HG03064 (cell line): ENCODE data around the gene RECQL5.

Experiments
- ATAC-seq: cut with Tn5 transposase; IDR thresholded peaks from one replicate; pipeline ENCODE4 v1.9.1; 2021; ENCODE audit warnings: low read depth; ENCODE audit not compliant: unreplicated experiment

RECQL5 gene

GRCh38 chr17:75635610-75636202 is 31.2 kb downstream of the RECQL5 start:
- no peak for ATAC-seq

DNA sequence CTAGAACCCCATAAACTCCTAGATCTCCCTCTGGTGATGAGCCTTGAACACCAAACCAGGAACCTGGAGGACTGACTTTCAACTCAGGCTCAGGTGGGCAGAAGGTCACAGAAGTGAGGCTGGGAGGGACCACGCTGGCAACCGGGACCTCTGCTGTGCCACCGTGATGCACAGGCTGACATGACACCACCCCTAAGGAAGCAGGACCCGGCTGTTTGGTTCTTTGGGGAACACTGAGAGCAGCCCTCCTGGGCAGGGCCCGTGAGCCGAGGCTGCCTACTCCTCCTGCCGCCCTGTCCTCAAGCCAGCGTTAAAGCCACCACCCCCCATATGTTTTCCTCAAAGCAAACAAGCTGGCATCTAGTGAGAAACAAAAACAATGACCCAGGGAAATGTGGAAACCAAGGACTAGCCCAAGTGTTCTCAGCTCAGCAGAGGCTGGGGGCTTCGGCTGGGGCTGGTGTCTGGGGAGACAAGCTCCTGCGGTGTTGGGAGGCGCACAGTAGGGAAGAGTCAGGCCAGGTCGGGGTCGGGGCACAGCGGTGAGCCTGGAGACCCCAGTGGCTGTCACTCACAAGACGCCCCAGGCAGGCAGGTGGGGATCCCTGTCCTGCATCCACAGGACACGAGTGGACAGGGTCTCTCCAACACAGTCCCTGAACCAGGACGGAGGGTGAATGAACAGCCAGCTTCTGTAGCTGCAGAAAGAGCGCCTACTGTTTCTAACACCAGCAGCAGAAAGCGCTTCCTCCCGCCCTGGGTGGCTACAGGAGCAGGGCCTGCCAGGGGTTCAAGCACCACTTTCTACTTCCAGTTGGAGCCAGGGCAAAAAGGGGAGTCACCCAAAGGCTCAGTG is 32.0 kb downstream of the RECQL5 start:
- no peak for ATAC-seq

DNA sequence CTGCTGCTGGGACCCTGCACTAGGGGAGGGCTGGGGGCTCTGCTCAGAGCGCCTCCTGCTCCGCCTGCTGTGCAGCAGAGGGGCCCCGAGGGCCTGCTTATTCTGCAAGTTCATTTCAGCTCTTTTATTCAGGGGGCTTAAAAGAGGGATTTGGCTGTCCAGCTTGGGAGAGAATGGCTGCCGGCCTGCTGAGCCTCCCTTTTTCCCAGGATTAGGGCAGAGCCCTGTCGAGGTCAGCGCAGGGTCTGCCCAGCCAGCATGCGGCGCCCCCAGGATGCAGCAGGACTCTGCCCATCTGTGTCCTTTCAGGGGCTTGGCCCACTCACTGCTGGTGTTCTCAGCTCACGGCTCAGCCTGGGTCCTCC is 32.6 kb downstream of the RECQL5 start:
- ATAC-seq, result no peak

- ATAC-seq, result no peak
These were observed 33.2 kb downstream of the RECQL5 start for GRCh38 chr17:75633486-75634375.

- ATAC-seq, result no peak
These were observed 34.0 kb downstream of the RECQL5 start, which contains the start of gene SMIM5 for GRCh38 chr17:75632863-75633485. Gene SMIM5, plus strand, starts transcription at chr17:75633434. Its CDS starts 6,768 bp downstream, at chr17:75640202.

- no peak for ATAC-seq
These were observed 34.5 kb downstream of the RECQL5 start for GRCh38 chr17:75632428-75632827.

DNA sequence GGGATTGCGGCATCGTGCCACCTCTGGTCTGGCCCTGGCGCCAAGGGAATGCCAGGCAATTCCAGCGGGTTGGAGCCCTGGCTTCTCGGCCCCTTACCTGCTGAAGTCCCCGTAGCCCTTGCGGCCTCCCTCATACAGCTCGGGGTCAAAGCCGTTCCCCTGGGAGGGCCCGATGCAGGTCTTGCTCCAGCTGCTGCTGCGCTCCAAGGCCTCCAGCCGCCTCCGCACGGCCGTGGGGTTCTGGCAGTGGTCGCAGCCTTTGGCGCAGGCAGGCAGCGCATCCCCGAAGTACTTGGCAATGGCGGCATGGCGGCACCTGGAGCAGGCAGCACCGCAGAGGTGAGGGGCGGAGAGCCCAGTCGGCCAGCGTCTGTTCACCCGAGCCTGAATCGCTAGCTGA is 35.6 kb downstream of the RECQL5 start:
- no peak for ATAC-seq

GRCh38 chr17:75630071-75630917 is 36.7 kb downstream of the RECQL5 start:
- no peak for ATAC-seq

- no peak for ATAC-seq
These were observed 37.8 kb downstream of the RECQL5 start for GRCh38 chr17:75629157-75629556.

- no peak for ATAC-seq
These were observed 38.5 kb downstream of the RECQL5 start for GRCh38 chr17:75628425-75628824.

- ATAC-seq, result no peak
These were observed 39.9 kb downstream of the RECQL5 start for GRCh38 chr17:75627094-75627493.

DNA sequence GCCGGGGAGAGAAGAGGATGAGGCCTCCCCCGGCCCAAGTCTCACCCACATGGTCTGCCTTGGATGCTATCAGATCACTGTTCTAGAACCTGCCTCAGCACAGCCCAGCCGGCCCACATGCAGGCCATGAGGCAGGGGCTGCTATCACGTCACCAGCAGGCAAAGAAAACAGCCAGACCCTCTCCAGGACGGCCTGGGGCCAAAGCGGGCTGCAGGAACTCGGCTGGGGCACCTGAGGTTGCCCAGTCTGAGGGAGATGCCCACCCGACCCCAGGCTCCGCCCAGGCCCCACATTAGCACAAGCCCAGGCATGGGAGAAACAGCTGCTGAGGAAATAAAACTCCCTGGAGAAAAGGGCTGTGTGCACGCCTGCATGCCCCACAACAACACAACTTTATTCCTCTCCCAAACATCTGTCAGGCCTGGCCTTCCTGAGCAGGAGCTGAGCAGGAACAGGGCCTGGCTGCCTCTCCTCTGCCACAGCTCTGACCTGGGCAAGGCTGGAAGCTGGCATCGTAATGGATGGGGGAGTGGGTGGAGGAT is 40.4 kb downstream of the RECQL5 start:
- ATAC-seq, result no peak

DNA sequence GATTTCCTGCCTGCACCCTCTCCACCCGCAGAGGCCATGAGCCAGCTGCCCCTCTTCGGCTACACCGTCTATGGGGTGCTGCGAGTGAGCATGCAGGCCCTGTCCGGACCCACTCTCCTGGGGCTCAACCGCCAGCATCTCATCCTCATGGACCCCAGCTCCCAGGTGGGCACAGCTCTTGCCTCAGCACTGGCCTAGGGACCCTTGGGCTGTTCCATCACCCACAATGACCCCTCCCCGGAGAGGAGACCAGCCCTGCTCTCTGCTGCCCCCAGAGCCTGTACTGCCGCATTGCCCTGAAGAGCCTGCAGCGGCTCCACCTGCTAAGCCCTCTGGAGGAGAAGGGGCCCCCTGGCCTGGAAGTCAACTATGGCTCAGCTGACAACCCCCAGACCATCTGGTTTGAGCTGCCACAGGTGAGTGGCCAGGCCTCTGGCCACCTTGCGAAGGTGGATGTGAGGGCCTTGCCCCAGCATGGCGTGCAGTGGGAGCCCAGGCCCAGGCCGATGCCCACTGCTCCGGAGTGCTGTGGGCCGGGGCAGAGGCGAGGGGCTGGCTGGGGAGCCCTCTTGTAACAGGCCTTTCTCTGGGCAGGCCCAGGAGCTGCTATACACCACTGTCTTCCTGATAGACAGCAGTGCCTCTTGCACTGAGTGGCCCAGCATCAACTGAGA is 41.0 kb downstream of the RECQL5 start:
- ATAC-seq, result no peak

- no peak for ATAC-seq
These were observed 42.1 kb downstream of the RECQL5 start for GRCh38 chr17:75624714-75625345.

- no peak for ATAC-seq
These were observed 42.9 kb downstream of the RECQL5 start for GRCh38 chr17:75624021-75624420.

GRCh38 chr17:75623386-75623785 is 43.6 kb downstream of the RECQL5 start:
- no peak for ATAC-seq

DNA sequence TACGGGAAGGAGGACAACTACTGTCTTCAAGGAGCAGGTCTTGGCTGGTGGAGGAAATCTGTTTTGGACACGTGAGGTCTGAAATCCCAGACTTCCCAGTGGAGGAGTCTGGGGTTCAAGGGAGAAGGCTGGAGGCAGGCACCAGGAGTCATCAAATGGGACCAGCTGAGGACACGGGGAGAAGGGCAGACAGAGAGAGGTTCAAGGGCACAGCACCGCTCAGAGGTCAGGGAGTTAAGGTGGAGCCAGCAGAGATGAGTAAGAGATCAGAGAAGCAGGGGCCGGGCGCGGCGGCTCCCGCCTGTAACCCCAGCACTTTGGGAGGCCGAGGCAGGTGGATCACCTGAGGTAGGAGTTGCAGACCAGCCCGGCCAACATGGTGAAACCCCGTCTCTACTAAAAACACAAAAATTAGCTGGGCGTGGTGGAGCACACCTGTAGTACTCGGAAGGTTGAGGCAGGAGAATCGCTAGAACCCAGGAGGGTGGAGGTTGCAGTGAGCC is 44.1 kb downstream of the RECQL5 start:
- ATAC-seq, result no peak

- no peak for ATAC-seq
These were observed 44.9 kb downstream of the RECQL5 start for GRCh38 chr17:75622076-75622475.
